HG02970 (cell line): ENCODE results near the gene PLEKHM2.
A peak's percentile ranks its signal among the peaks of the same experiment; 100 is the strongest.

Experiments
- ATAC-seq: cut with Tn5 transposase; IDR thresholded peaks from one replicate; pipeline ENCODE4 v1.9.1; 2021; ENCODE audit warnings: mild to moderate bottlenecking, moderate library complexity, moderate number of reproducible peaks; ENCODE audit not compliant: unreplicated experiment, low FRiP score

Gene PLEKHM2

GRCh38 chr1:15674386-15675159 is 9.5 kb upstream of the PLEKHM2 start:
- no peak for ATAC-seq

- ATAC-seq: no peak
Observed at GRCh38 chr1:15676010-15676409, 8.1 kb upstream of the PLEKHM2 start.

GRCh38 chr1:15676688-15677661 is 7.1 kb upstream of the PLEKHM2 start:
- no peak for ATAC-seq

GRCh38 chr1:15678578-15678977 is 5.5 kb upstream of the PLEKHM2 start:
- no peak for ATAC-seq

- no peak for ATAC-seq
Observed at GRCh38 chr1:15680131-15680530, 4.0 kb upstream of the PLEKHM2 start.

- ATAC-seq: no peak
Observed at GRCh38 chr1:15680561-15681348, 3.4 kb upstream of the PLEKHM2 start.

GRCh38 chr1:15681349-15682292 is 2.5 kb upstream of the PLEKHM2 start:
- ATAC-seq: no peak

- no peak for ATAC-seq
Observed at GRCh38 chr1:15682936-15683341, 1.2 kb upstream of the PLEKHM2 start.

- ATAC-seq: no peak
Observed at GRCh38 chr1:15683345-15684039, 628 bp upstream of the PLEKHM2 start.

GRCh38 chr1:15684468-15685291 is 560 bp downstream of the PLEKHM2 start:
- peak; percentile 25 for ATAC-seq

- ATAC-seq: no peak
Observed at GRCh38 chr1:15685820-15686219, 1.7 kb downstream of the PLEKHM2 start.

- no peak for ATAC-seq
Observed at GRCh38 chr1:15687446-15687845, 3.3 kb downstream of the PLEKHM2 start.

GRCh38 chr1:15690317-15690716 is 6.2 kb downstream of the PLEKHM2 start:
- ATAC-seq: no peak

GRCh38 chr1:15691434-15692032 is 7.4 kb downstream of the PLEKHM2 start:
- no peak for ATAC-seq

GRCh38 chr1:15692121-15692682 is 8.1 kb downstream of the PLEKHM2 start:
- ATAC-seq: no peak

GRCh38 chr1:15693371-15693770 is 9.3 kb downstream of the PLEKHM2 start:
- no peak for ATAC-seq

GRCh38 chr1:15696956-15697521 is 12.9 kb downstream of the PLEKHM2 start:
- peak; percentile 83 for ATAC-seq
